Smooth muscle cell (in vitro differentiated cells): Measurements from ENCODE around the gene IL1RAPL2. TPM values are rescaled to one million over a fixed set of nuclear protein-coding genes. Genes with fewer than 3 reads are reported as not detected.

ENCODE experiments used
- DNase-seq: peaks from one replicate; lab custom pipeline; 2025; ENCODE audit not compliant: unreplicated experiment; lab: John Stamatoyannopoulos, UW
- H2AFZ ChIP-seq: fragments of 200-600 bp; sonication (generic); 2 replicates; pipeline ENCODE4 v1.6.0; 2016; ENCODE audit warnings: antibody characterized with exemption, low read depth, mild to moderate bottlenecking
- H3F3A ChIP-seq: fragments of 200-600 bp; sonication (generic); 2 replicates; pipeline ENCODE4 v1.6.0; 2017; ENCODE audit warnings: antibody characterized with exemption, low read depth
- H3K27ac ChIP-seq: fragments of 200-600 bp; sonication (generic); 2 replicates; pipeline ENCODE4 v1.5.1; 2016; ENCODE audit warnings: low read depth, mild to moderate bottlenecking
- H3K27me3 ChIP-seq: fragments of 200-600 bp; sonication (generic); 2 replicates; pipeline ENCODE4 v1.6.1; 2016; ENCODE audit warnings: low read depth, mild to moderate bottlenecking
- H3K36me3 ChIP-seq: fragments of 200-600 bp; sonication (generic); 2 replicates; pipeline ENCODE4 v1.5.1; 2016; ENCODE audit warnings: low read depth
- H3K4me1 ChIP-seq: fragments of 200-600 bp; sonication (generic); 2 replicates; pipeline ENCODE4 v1.5.1; 2016; ENCODE audit warnings: low read depth
- H3K4me2 ChIP-seq: fragments of 200-600 bp; sonication (generic); 2 replicates; pipeline ENCODE4 v1.6.0; 2016; ENCODE audit warnings: mild to moderate bottlenecking
- H3K4me3 ChIP-seq: fragments of 200-600 bp; sonication (generic); 2 replicates; pipeline ENCODE4 v1.5.1; 2016; ENCODE audit warnings: mild to moderate bottlenecking
- H3K79me2 ChIP-seq: fragments of 200-600 bp; sonication (generic); 2 replicates; pipeline ENCODE4 v1.6.0; 2016; ENCODE audit warnings: low read depth, mild to moderate bottlenecking
- H3K9ac ChIP-seq: fragments of 200-600 bp; sonication (generic); 2 replicates; pipeline ENCODE4 v1.6.0; 2016; ENCODE audit warnings: low read depth
- H3K9me3 ChIP-seq: fragments of 200-600 bp; sonication (generic); replicated peaks from 2 replicates; pipeline ENCODE4 v1.5.1; 2016; ENCODE audit warnings: low read depth
- H4K20me1 ChIP-seq: fragments of 200-600 bp; sonication (generic); 2 replicates; pipeline ENCODE4 v1.6.0; 2016; ENCODE audit warnings: low read depth
- CTCF ChIP-seq: fragments of 200-600 bp; sonication (generic); IDR thresholded peaks from 2 replicates; pipeline ENCODE4 v1.5.1; 2017; ENCODE audit warnings: borderline replicate concordance, mild to moderate bottlenecking, antibody characterized with exemption; ENCODE audit not compliant: insufficient read depth, poor library complexity, severe bottlenecking
- WGBS: methylation state at CpG from one replicate; pipeline ENCODE4 v1.1.7; 2016; ENCODE audit warnings: low lambda C conversion rate; 5-methylcytosine and 5-hydroxymethylcytosine counted together
- polyA plus RNA-seq: library from polyadenylated mRNA; unstranded; fragments of >200 nt; fragmentation: Nextera tagmentation; extraction: Ambion mirVana; gene quantifications from 2 replicates; pipeline ENCODE4 v1.2.1, GENCODE V29; 2016
- total RNA-seq: library from RNA; depleted of rRNA; stranded (reverse); fragments of >200 nt; gene quantifications from 2 replicates; pipeline ENCODE4 v1.2.3, GENCODE V29; 2014

The IL1RAPL2 gene
- total and polyA plus RNA-seq, 2 experiments from 2014 or later = not detected

DNA sequence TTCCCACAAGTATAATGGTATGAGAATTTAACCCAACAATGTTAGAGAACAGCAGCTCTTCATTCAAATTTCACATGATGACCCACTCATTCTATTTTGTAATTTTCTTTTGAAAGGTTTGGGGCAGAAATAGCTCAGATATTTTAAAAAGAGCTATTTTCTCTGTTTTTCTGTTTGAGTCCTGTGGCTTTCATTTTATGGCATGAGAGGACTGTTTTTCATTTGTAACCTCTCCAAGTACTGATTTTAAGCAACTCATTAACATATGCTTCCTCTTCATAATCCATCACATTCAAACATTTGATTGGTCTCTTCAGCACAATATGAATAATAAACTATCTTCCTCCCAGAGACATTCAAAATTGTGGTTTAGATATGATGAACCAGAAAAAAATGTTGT, 783.5 kb downstream of the IL1RAPL2 start:
- Histone ChIP-seq H3K36me3 (no peaks in the 10 kb centered on the region), H4K20me1 (no peaks in the 10 kb centered on the region), H3K9me3 (peaks cover 2% of the 10 kb centered on the region), H3F3A (no peaks in the 10 kb centered on the region), H3K4me2 (no peak overlapping the region), H3K9ac (no peak overlapping the region), H3K27ac (no peak overlapping the region), H2AFZ (no peak overlapping the region), H3K4me3 (no peak overlapping the region), H3K27me3 (no peaks in the 10 kb centered on the region), H3K4me1 (no peaks in the 10 kb centered on the region), H3K79me2 (no peaks in the 10 kb centered on the region)
- DNase-seq = no peak
- no peak for TF ChIP-seq CTCF

GRCh38 chrX:105375816-105376215, 809.8 kb downstream of the IL1RAPL2 start:
- Histone ChIP-seq H2AFZ (no peak overlapping the region), H3K27ac (no peak overlapping the region), H3K36me3 (no peaks in the 10 kb centered on the region), H4K20me1 (no peaks in the 10 kb centered on the region), H3K4me3 (no peak overlapping the region), H3K4me1 (no peaks in the 10 kb centered on the region), H3K4me2 (no peak overlapping the region), H3K9me3 (no peaks in the 10 kb centered on the region), H3K79me2 (no peaks in the 10 kb centered on the region), H3K9ac (no peak overlapping the region), H3K27me3 (no peaks in the 10 kb centered on the region), H3F3A (no peaks in the 10 kb centered on the region)
- WGBS = 58% methylated on average over 2 of the region's 2 CpGs
- no peak for DNase-seq
- no peak for TF ChIP-seq CTCF

- no peaks in the 10 kb centered on the region for H3K4me1 ChIP-seq
- H2AFZ ChIP-seq = no peak overlapping the region
- no peaks in the 10 kb centered on the region for H3K27me3 ChIP-seq
- H3K36me3 ChIP-seq = no peaks in the 10 kb centered on the region
- no peak overlapping the region for H3K27ac ChIP-seq
- no peaks in the 10 kb centered on the region for H3K79me2 ChIP-seq
- no peak for TF ChIP-seq CTCF
- no peak overlapping the region for H3K4me3 ChIP-seq
- H3K9ac ChIP-seq = no peak overlapping the region
- 96% methylated on average over 1 of the region's 1 CpG for WGBS
- H4K20me1 ChIP-seq = no peaks in the 10 kb centered on the region
- no peaks in the 10 kb centered on the region for H3F3A ChIP-seq
- no peaks in the 10 kb centered on the region for H3K9me3 ChIP-seq
- DNase-seq = no peak
- no peak overlapping the region for H3K4me2 ChIP-seq
Observed at GRCh38 chrX:105424729-105425128, 858.7 kb downstream of the IL1RAPL2 start.

DNA sequence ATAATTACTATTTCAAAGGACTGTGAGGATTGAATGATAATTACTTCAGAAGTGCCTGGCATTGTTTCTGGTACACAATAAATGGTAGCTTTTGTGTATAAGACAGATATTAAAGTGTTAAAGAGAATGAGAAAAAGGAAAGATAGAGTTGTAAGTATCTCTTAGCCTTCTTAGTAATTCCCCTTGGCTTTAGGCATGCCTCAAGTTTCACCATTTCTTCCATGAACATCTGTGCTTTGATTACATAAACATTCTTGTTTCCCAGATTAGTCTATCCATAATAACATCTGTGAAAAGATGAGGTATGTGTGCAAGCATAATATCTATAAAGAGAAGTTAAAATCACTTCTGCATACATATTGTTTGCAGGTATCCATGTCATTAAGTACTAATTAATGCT, 885.4 kb downstream of the IL1RAPL2 start:
- Histone ChIP-seq H3F3A (no peaks in the 10 kb centered on the region), H3K27ac (no peak overlapping the region), H4K20me1 (no peaks in the 10 kb centered on the region), H3K27me3 (no peaks in the 10 kb centered on the region), H3K79me2 (no peaks in the 10 kb centered on the region), H3K36me3 (no peaks in the 10 kb centered on the region), H3K9me3 (no peaks in the 10 kb centered on the region), H3K4me3 (no peak overlapping the region), H3K4me2 (no peak overlapping the region), H3K9ac (no peak overlapping the region), H2AFZ (no peak overlapping the region), H3K4me1 (no peaks in the 10 kb centered on the region)
- TF ChIP-seq CTCF = no peak
- no peak for DNase-seq
